Forelimb muscle (tissue), 1 donor: ENCODE results near the gene HTR3A. TPM values are rescaled to one million over a fixed set of nuclear protein-coding genes. Genes with fewer than 3 reads are reported as not detected.

Experiments
- DNase-seq: peaks from one replicate; pipeline ENCODE4 v3.0.0-alpha.2; 2013; ENCODE audit warnings: low read depth
- polyA plus RNA-seq: library from polyadenylated mRNA; unstranded; fragments of 120-200 nt; gene quantifications from one replicate; pipeline ENCODE4 v1.2.1, GENCODE V29; 2013; ENCODE audit not compliant: insufficient read length

HTR3A gene
- polyA plus RNA-seq, 1 donor: 0.24 TPM

DNA sequence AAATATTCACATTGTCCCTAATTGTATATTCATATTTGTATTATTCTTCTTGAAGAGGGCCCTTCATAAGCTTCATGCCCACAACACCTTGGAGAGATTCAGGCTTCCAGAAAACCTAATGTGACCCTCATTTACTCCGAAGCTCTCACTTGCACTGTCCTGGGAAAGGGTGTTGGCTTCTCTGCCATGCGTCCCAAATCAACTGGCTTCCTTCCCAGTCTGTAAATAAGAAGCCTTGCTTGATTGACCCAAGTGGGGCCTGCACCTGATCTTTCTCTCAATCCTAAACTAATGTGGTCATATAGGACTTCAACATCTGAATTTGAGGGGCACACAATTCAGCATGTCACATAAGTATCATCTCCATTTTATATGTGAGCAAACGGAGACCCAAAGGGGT, 44.1 kb downstream of the HTR3A start:
- DNase-seq: no peak

DNA sequence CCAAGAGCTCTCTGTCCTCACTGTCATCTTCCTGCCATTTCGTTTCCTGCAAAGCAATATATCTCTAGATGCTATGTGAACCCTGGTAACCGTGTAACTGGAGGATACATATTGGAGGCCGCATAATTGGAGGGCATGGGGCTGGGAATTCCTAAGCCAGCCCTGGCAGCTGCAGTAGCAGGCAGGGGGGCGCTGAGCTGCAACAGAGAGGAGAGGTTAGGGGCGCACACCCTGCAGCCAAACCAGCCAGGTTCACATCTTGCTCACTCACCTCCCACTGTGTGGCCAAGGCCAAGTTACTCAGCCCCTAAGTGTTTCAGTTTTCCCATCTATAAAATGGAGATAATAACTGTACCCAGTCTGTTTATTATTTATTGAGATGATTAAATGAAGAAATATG, 44.7 kb downstream of the HTR3A start:
- DNase-seq: no peak

DNA sequence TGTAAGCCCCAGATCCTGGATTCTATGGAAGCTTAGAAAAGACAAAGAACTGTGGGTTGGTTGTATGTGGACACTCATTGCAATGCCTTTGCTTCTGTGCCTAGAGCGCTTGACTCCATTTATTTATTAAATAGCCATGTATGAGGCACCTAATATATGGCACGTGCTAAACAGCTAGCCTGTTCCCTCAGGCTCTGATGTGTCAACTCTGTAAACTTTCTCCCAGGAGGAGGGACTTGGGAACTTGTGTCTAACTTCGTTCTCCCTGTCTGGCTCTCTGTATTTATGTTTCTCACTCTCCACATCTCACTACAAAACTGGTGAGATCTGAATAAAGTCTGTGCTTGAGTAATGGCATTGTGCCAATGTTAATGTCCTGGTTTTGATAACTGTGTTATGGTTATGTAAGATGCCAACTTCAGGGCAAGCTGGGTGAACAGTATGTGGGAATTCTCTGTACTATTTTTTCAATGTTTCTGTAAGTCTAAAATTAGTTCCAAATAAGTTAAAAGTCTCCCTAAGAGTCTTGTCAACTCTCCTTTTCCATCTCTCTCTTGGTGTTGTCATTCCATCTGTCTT, 50.5 kb downstream of the HTR3A start:
- DNase-seq: no peak

DNA sequence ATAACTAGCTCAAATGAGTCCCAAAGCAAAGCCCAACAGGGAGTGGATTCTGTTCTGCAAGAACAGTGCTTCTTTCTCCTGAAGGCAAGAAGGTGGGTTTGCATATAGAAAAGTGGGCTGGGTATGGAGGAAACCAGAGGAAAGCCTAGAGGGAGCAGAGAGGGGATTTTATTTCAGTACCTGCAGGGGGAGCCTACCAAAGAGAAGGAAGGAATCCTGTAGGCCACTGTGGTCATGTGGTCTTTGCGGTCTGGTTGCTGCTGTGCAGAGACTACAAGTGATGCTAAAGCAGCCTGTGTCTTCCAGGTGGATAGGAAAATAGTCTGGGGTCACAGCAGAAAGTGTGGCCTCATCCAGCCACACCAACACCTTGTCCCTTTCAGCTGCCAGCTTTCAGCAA, 51.4 kb downstream of the HTR3A start:
- no peak for DNase-seq

DNA sequence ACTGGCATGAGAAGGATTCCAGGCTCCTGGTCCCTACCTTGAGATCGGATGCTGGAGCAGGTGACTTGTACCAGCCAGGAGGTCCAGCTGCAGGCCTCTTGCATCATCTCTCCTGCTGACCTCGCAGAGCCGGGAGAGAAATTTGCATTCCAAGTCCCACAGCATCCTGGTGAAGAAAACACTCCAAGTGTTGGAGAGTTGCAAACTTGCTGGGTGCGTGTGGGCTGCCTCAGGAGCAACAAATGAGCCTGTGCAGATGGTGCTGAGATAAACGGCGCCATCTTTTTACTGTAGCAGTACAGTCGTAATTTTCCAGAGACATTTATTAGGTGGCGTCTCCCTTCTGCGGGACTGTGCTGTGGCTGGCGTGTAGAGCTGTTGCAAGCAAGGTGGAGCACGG, 52.5 kb downstream of the HTR3A start:
- no peak for DNase-seq

DNA sequence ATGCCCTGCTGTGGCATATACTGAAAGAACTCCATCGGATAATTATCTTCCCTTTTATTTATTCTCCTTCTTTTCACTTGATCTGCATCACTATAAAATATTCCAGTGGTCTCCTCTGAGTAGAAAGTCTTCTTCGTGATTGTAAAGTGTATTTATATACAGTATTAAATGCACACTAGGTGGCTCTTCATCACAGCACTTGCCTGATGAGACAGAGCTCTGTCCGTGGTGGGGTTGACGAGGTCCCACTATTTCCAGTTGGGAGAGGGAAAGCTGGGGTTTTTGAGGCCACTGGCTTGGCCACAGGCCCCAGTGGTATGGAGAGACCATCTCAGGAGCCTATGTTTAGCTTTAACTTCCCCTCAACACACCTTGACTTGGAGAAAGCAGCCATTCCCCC, 53.0 kb downstream of the HTR3A start:
- no peak for DNase-seq

- DNase-seq: no peak
Measured at GRCh38 chr11:114031246-114031966, 56.5 kb downstream of the HTR3A start.

DNA sequence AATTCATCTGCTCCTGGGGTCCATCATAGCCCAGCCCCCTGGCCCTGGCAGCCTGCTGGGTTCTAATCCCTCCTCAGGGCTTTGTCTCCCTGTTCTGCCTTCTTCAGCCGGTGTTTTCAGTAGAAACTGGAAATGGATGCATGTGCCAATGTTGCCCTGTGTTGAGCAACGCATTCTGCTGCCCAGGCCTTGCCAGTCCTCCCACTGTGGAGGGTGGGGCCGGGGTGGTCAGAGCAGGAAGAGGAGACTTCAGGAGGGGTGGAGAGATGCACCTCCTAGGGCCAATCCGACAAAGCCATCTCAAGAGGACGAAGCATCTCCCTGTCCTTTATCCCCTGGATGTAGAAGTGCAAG, 57.0 kb downstream of the HTR3A start:
- no peak for DNase-seq

- no peak for DNase-seq
Measured at GRCh38 chr11:114033066-114033465, 58.2 kb downstream of the HTR3A start.

DNA sequence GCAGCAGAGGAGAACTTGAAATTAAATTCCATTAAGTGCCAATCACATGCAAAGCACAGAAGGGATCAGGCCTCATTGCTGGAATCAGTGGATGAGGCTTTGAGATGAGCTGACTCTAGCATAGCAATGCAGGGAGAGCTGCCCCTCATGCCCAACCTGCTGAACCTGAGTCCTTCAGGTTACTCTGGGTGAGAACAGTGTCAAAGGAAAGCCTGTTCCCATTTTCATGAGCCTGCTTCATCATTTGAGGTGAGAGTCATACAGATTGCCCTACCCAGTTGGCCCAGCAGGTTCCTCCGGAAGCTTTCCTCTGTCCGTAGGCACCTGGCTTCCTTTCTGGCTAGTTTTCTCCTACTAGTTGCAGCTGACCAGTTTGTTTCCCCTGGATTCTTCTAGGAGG, 58.7 kb downstream of the HTR3A start:
- no peak for DNase-seq

- no peak for DNase-seq
Measured at GRCh38 chr11:114034956-114035355, 60.0 kb downstream of the HTR3A start.

- DNase-seq: no peak
Measured at GRCh38 chr11:114036147-114036811, 61.4 kb downstream of the HTR3A start.

GRCh38 chr11:114036958-114037357, 62.0 kb downstream of the HTR3A start:
- DNase-seq: no peak

DNA sequence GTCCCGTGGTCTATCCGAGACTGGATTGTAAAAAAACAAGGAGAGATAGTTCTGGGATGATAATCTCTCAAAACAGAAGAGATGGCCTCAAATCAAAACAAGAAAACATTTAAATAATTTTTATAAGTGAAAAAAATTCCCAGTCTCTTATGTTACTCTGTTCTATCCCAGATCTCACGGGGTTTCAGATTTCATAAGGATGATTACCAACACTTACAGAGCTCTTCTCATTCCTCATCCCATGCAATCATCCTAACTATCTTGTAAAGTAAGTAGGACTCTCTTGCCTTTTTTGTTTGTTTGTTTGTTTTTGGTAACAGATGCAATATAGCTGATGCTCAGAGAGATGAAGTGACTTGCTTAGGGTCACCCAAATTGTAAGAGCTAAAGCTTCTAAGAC, 64.6 kb downstream of the HTR3A start:
- no peak for DNase-seq

Other genes with a start within 250 kb of the HTR3A start
- 14.9 TPM for gene ZW10, start 201.4 kb upstream of the HTR3A start, polyA plus RNA-seq
- 0.43 TPM for gene CLDN25, start 195.3 kb upstream of the HTR3A start, polyA plus RNA-seq
- gene USP28, start 99.5 kb upstream of the HTR3A start, polyA plus RNA-seq: 99.1 TPM
- 0.06 TPM for gene HTR3B, start 70.3 kb upstream of the HTR3A start, polyA plus RNA-seq
- 5.3 TPM for gene ZBTB16, start 84.6 kb downstream of the HTR3A start, polyA plus RNA-seq